HTR-8/SVneo (cell line): ENCODE results near the gene OARD1.

Experiments used
- DNase-seq: peaks from one replicate; pipeline ENCODE4 v3.0.0; 2011; ENCODE audit warnings: low spot score, mixed read lengths; ENCODE audit not compliant: insufficient read length
- FAIRE-seq: peaks from 2 replicates; lab custom pipeline; 2011; peaks lifted over from hg19 to GRCh38; lab: Jason Lieb, UNC

OARD1 gene

GRCh38 chr6:41075651-41076626 lies 3.8 kb upstream of the OARD1 start:
- FAIRE-seq (no peak), DNase-seq (no peak)

GRCh38 chr6:41074692-41075436 lies 2.7 kb upstream of the OARD1 start:
- DNase-seq (no peak), FAIRE-seq (no peak)

GRCh38 chr6:41073968-41074691 lies 2.0 kb upstream of the OARD1 start:
- peak; percentile 77 for FAIRE-seq

GRCh38 chr6:41073203-41073967 lies 1.2 kb upstream of the OARD1 start:
- peak; percentile 60 for DNase-seq
- FAIRE-seq: peak; percentile 90

More at GRCh38 chr6:41073968-41074691, 2.0 kb upstream of the OARD1 start:
- no peak for DNase-seq

- FAIRE-seq (peak; percentile 98), DNase-seq (peak; percentile 95)
Observed at GRCh38 chr6:41072836-41073202, 663 bp upstream of the OARD1 start, which contains the start of gene NFYA. Gene NFYA (plus strand): TSS chr6:41072974. CDS start chr6:41079090, 6,116 bp downstream.

- no peak for DNase-seq
- FAIRE-seq: no peak
Observed at GRCh38 chr6:41071501-41071922, 644 bp downstream of the OARD1 start.

- DNase-seq (peak; percentile 41), FAIRE-seq (no peak)
Observed at GRCh38 chr6:41066867-41067304, 5.3 kb downstream of the OARD1 start.

GRCh38 chr6:41065550-41066026 lies 6.6 kb downstream of the OARD1 start:
- FAIRE-seq: no peak
- no peak for DNase-seq

GRCh38 chr6:41064841-41065240 lies 7.3 kb downstream of the OARD1 start:
- no peak for DNase-seq
- no peak for FAIRE-seq

- FAIRE-seq: no peak
Observed at GRCh38 chr6:41063884-41064285, 8.3 kb downstream of the OARD1 start.

GRCh38 chr6:41062056-41062455 lies 10.1 kb downstream of the OARD1 start:
- no peak for FAIRE-seq
- no peak for DNase-seq

More at GRCh38 chr6:41063884-41064285, 8.3 kb downstream of the OARD1 start:
- DNase-seq: no peak

GRCh38 chr6:41061196-41061726 lies 10.9 kb downstream of the OARD1 start:
- no peak for FAIRE-seq
- DNase-seq: no peak

- no peak for FAIRE-seq
- DNase-seq: no peak
Observed at GRCh38 chr6:41059556-41059955, 12.6 kb downstream of the OARD1 start.

GRCh38 chr6:41058783-41059181 lies 13.4 kb downstream of the OARD1 start:
- no peak for FAIRE-seq
- DNase-seq: no peak

- no peak for DNase-seq
- no peak for FAIRE-seq
Observed at GRCh38 chr6:41056768-41057490, 15.2 kb downstream of the OARD1 start.

GRCh38 chr6:41055149-41055548 lies 17.0 kb downstream of the OARD1 start:
- FAIRE-seq (no peak), DNase-seq (no peak)

GRCh38 chr6:41054511-41054910 lies 17.6 kb downstream of the OARD1 start:
- FAIRE-seq (no peak), DNase-seq (no peak)

- no peak for DNase-seq
- FAIRE-seq: no peak
Observed at GRCh38 chr6:41053041-41053440, 19.1 kb downstream of the OARD1 start, which contains the start of gene APOBEC2. Gene APOBEC2 (plus strand): TSS chr6:41053202. CDS start chr6:41053348, 146 bp downstream.
